ENCODE measurements around the gene IL1R2.

DNA sequence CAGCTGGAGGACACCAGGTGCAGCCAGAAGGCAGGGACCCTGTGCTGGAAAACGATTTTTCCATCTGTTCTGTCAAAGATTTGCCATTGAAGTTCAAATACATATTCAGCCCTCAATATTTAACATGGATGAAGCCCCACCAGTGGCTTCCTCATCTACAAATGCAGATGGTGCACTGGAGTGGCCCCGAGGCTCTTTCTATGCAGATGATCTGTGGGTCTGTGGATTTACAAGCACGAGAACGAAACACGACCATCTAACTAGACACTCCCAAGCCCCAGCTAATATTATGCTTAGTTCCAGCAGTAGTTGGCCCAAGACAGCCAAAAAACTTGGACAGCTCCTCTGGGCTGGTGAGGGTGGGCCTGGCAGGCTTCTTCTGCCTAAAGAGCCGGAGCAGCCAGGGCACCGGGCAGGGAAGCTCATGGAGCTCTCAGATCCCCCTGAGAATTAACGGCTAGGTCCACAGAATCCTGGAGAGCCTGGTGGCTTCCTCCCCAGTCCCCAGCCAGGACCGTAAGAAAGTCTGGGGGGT is 9.2 kb upstream of the IL1R2 start:
- no peak for TF ChIP-seq EZH2phosphoT487 (IDR thresholded peaks at IDR 0.05; ENCODE audit: insufficient read depth, low read depth)
- TF ChIP-seq EZH2 (IDR thresholded peaks at IDR 0.05; ENCODE audit: insufficient read depth, poor library complexity, severe bottlenecking): no peak
